ENCODE data around the gene NKX2-3.

DNA sequence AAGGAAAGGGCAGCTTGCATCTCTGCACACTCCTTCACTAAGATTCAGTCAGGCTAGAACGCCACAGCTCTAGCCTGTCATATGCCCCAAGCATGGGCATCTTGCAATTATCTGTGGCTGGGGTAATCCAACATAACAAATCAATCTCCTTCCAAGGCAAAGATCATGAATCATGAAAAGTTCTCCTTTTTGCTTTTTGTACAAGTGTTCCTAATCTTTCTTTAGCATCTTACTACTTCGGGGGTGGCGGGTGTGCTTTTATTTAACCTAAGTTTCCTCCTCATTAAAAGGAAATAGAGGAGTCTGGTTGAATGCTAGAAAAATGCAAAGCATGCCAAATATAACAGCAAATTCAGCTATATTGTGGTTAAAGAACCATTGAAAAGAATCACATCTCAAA, 43.5 kb upstream of the NKX2-3 start:
- TF ChIP-seq YY1 (IDR thresholded peaks at IDR 0.05; ENCODE audit: low read depth), result no peak
- TF ChIP-seq EP300 (IDR thresholded peaks at IDR 0.05; ENCODE audit: borderline replicate concordance), result no peak
- TF ChIP-seq REST (IDR thresholded peaks at IDR 0.05; ENCODE audit: low read depth), result no peak
- no peak for TF ChIP-seq ZBTB7A (IDR thresholded peaks at IDR 0.05; ENCODE audit: low read depth)
- TF ChIP-seq MAX (IDR thresholded peaks at IDR 0.05), result no peak
- TF ChIP-seq RAD21 (IDR thresholded peaks at IDR 0.05; ENCODE audit: low read depth), result no peak
- TF ChIP-seq FOXM1 (IDR thresholded peaks at IDR 0.05; ENCODE audit: borderline replicate concordance, low read depth), result no peak
- no peak for TF ChIP-seq TAF1 (IDR thresholded peaks at IDR 0.05; ENCODE audit: low read depth)
- no peak for TF ChIP-seq TCF12 (IDR thresholded peaks at IDR 0.05; ENCODE audit: low read depth)
- TF ChIP-seq, protein P1, sequence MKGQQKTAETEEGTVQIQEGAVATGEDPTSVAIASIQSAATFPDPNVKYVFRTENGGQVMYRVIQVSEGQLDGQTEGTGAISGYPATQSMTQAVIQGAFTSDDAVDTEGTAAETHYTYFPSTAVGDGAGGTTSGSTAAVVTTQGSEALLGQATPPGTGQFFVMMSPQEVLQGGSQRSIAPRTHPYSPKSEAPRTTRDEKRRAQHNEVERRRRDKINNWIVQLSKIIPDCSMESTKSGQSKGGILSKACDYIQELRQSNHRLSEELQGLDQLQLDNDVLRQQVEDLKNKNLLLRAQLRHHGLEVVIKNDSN (IDR thresholded peaks at IDR 0.05), result no peak
- TF ChIP-seq CEBPB (IDR thresholded peaks at IDR 0.05), result no peak

Data from Ishikawa (cell line).